ENCODE data around the gene PPP4C.

Gene PPP4C

DNA sequence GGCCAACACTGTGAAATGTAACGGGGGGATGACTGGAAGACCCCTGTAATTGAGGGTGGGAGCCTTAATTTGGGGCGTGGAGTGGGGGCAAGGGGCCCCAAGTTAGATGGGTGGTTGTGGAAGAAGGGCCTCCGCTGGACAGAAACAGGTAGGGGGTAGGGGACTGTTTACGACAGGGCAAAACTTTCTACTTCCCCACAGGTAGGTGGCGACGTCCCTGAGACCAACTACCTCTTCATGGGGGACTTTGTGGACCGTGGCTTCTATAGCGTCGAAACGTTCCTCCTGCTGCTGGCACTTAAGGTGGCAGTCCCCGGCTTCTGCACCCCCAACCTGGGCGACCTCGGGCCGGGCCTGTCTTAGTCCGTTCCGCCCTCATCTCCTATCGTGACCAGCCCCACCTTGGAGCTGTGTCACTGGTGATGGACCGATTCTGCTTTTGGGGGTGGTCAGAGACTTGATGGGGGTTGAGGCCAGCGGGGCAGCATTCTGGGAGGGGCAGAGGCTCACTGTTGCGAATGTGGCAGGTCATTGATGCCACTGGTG lies 6.8 kb downstream of the PPP4C start:
- no peak for DNase-seq (ENCODE audit: low spot score)

GRCh38 chr16:30083216-30084055 lies 7.6 kb downstream of the PPP4C start:
- no peak for DNase-seq (ENCODE audit: low spot score)

DNA sequence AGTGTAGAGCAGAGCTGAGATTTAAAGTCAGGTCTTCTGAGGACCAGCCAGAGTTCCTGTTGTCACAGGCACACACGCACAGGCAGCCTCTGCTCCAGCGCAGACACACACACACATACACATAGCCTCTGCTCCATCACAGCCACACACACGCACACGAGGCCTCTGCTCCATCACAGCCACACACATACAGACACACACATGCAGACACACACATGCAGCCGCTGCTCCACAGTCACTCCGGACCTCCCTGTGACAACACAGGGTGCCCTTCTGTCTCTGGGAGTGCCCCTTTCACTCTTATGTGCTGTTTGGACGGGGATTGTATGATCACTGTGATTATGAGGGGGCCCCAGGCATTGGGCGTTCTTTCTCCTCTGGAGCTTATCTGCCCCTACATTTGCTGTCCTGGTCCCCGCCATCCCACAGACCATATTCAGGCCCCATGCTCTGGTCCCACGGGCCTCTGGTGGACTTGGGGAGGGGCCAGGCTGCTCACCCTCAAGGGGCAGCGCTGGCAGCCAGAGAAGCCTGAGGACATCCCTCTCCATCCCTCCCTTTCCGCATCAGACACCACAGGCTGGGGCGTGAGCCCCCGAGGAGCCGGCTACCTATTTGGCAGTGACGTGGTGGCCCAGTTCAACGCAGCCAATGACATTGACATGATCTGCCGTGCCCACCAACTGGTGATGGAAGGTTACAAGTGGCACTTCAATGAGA lies 8.5 kb downstream of the PPP4C start:
- no peak for DNase-seq (ENCODE audit: low spot score)

GRCh38 chr16:30084816-30085159 lies 9.0 kb downstream of the PPP4C start:
- DNase-seq (ENCODE audit: low spot score) = no peak

DNA sequence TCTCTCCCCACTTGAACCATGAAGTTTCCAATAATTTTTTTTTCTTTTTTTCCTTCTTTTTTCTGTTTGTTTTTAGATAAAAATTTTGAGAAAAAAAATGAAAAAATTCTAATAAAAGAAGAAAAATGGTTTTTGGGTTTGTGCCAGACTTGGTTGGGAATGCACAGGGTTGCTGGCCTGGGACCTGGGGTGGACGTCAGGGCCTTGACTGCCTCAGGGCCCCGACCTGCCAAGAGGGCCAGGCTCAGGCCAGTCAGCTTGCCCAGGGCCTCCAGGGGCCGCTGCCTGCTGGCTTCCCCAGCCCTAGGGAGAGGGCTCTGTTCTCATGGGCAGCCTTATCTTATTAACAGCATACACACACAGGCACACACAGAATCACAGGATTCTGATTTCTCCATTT lies 9.5 kb downstream of the PPP4C start:
- no peak for DNase-seq (ENCODE audit: low spot score)

GRCh38 chr16:30085820-30086219 lies 10.0 kb downstream of the PPP4C start:
- no peak for DNase-seq (ENCODE audit: low spot score)

- DNase-seq (ENCODE audit: low spot score) = no peak
Observed at GRCh38 chr16:30086291-30087140, 10.7 kb downstream of the PPP4C start.

- no peak for DNase-seq (ENCODE audit: low spot score)
Observed at GRCh38 chr16:30087181-30087898, 11.5 kb downstream of the PPP4C start.

DNA sequence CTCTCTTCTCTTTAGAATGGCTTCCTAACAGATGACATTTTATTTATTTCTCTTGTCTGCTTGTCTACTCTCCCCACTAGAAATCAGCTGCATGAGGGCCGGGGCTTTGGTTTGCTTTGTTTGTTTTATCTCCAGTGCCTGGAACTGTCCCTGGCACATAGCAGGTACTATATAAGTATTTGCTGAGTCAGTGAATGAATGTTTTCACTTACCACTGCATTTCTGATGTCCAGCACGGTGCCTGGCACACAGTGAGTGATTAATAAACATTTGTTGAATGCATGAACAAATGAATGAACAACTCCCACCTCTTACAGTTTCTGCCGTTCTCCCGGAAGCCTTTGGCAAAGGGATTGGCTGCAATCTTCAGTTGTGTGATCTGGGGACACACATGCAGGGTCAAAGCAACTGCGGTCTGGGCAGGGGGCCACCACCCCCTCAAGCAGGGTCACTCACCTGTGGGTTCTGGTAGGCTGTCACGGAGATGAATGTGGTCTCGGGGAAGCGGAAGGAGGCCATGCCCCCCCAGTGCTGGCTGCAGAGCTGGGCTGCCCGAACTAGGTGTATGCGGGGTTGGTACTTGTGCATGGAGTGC lies 12.5 kb downstream of the PPP4C start:
- DNase-seq (ENCODE audit: low spot score) = no peak

GRCh38 chr16:30088832-30089624 lies 13.2 kb downstream of the PPP4C start:
- DNase-seq (ENCODE audit: low spot score) = no peak

DNA sequence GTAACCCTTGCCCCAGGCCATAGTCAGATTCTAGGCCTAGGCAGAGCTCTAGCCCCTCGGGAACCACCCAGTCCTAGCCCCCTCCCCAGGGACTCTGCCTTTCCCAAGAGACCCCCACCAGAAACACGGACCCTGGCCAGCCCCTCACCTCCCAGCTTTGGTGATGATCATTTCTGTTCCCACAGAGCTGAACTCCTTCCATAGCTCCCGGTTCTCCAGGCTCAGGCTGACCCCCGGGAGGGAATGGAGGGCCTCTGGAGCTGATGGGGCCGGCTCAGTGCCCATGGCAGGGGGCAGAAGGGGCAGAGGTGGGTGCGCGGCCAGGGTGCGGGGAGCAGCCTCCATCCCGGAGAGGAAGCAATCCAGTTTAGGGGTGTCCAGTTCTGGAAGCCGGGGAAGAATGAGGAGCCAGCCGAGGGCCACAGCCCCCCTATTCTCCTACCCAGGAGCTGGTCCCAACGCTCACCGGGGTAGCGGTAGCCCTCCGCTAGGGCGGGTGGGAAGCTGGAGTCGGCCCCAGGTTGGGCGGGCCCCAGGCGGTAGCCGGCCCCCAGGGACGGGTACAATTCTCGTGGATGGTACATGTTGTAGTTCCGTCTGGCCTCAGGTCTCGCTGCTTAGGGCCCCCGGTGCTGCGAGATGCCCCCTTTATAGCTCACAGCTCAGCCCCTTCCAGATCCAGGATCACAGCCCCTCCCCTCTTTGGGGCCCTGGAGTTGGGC lies 15.0 kb downstream of the PPP4C start:
- DNase-seq (ENCODE audit: low spot score) = no peak

DNA sequence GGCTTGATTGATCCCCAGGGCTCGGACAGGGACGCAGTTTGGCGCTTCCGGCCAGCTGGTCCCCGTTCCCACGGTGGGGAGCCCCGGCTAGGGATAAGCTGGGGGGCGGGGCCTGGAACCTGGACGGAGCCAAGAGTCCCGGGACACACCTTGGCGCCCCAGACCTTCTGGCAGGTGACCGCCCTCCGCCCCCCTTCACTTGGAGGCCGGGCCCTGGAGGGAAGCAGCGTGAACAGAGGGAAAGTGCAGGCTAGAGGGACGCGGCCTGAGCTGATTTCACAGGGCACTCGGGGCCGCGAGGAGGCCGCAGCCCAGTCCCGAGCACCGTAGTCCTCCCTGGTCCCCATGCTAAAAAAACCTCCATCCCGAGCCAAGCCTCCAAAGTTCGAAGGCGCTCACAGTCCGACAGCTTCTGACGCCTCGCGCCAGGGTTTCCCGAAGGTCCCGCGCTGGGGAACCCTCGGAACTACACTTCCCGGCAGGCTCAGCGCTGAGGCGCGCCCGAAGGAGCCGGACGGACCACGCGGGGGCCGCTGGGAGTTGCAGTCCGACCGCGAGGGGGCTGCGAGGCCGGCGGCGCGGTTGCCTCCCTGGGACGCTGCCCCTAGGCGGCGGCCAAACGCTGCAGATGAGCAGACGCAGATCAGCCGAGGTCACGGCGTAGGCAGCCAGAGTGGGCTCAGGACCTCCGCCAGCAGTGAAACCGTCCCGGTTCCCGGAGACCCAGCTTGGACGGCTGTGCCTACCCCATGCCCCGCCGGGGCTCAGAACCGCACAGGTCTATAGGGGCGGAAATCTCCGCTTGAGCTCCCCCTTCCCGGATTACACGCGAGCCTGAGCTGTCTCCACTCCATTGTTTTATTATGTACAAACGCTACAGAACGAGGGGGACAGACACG lies 15.9 kb downstream of the PPP4C start, which contains the start of gene TBX6:
TBX6 (minus strand) TSS at position 451 of the 899 bp plus-strand sequence. CDS start 731 bp downstream, outside the sequence.
- DNase-seq (ENCODE audit: low spot score) = peak; percentile 92

DNA sequence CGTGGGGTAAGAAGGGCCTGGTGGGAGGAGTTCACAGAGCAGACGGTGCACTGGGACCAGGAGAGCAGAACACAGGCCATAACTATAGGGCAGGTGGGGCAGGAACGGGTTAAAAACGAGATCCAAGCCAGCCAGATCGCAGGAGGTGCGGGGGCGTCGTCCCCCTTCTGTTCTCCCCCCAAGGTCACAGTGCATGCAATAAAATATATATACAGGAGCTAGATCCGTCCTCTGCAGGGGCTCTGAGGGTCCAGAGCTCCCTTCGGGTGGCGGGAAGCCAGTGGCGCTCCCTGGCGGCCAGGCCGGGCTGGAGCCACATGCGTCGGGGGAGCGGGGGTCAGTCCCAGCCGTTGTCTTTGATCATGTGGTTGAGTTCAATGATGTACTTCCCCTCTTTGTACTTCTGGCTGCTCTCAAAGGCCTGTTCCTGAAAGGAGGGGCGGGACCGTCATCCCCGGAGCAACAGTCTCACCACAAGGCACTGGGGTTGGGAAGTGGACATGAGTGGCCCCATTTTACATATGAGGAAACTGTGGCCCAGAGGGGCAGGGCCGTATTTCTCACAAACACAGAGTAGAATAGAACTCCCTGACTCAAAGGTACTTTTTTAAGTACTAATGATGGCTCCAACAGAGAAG lies 16.7 kb downstream of the PPP4C start:
- DNase-seq (ENCODE audit: low spot score) = peak; percentile 45

DNA sequence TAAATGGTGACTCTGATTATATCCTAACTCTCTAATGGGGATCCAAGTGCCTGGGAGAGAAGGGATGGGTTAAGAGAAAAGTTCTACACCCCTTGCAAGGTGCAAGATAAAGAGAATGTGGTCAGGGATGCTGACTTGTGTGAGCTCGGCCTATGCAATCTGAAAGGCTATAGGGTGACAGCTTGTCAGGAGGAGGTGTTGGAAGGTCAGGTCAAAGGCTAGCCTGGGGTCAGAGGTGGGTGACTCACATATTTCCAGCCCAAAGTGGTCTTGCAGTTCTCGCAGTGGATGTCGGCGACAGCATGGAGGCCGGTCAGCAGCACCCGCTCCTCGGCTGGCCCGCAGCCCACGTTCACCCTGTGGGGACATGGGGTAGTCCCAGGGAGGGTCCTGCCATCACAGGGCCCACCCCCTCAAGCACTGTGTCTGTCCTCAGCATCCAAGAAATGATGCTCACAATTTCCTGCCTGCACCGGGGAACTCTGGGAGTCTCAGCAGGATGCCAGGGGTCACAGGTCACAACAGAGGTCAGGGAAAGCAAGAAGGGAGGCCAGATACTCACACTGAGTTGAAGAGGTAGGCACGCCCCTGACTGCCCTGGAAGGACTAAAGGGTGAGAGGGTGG lies 18.9 kb downstream of the PPP4C start:
- no peak for DNase-seq (ENCODE audit: low spot score)

GRCh38 chr16:30095166-30096078 lies 19.6 kb downstream of the PPP4C start:
- peak; percentile 36 for DNase-seq (ENCODE audit: low spot score)

DNA sequence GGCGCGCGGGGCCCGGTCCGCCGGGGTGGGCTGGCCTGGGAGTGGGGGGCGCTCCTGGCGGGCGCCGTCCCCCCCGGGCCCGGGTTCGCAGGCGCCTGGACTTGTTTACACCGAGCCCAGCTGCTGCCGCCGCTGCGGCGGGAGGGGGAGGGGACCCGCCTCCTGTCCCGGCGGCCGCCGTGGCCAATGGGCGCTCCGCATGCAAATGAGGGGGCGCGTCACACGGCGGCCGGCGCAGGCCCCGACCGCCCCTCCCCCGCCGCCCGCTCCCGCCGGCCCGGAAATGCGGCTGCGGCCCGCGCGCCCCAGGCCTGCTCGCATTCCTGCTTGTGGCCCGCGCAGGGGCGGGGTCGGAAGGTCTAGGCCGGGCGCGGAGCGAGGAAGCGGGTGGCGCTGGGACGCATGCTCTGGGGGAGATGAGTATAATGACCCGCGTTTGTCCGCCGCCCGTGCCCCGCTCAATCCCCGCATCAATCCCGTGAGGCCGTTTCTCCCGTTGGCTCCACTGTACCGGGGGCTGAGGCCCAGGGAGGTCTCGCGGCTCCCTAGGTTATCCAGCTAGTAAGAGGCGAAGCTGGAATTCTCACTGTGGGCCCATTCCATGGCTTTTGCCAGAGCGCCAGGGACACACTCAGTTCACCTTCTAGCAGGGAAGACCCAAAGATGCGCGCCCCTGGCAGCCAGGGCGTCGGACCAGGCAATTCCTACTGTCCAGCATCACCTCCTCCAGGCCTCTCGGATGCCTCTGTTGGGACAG lies 20.5 kb downstream of the PPP4C start, which contains the start of gene YPEL3:
YPEL3 (minus strand) TSS at position 109 of the 757 bp plus-strand sequence. CDS start 731 bp downstream, outside the sequence.
- peak; percentile 89 for DNase-seq (ENCODE audit: low spot score)
